Osteocyte (in vitro differentiated cells): ENCODE measurements around the gene TRIM2. TPM values are rescaled to one million over a fixed set of nuclear protein-coding genes. Genes with fewer than 3 reads are reported as not detected.

ENCODE experiments used
- DNase-seq: peaks from one replicate; pipeline ENCODE4 v3.0.0; 2021; ENCODE audit warnings: mixed read lengths; ENCODE audit not compliant: unreplicated experiment; ENCODE audit errors: extremely low spot score
- H3K27ac Mint-ChIP-seq: one replicate; pipeline ENCODE4 v1.8.0; 2021; ENCODE audit warnings: mild to moderate bottlenecking, mixed read lengths; ENCODE audit not compliant: unreplicated experiment
- H3K27me3 Mint-ChIP-seq: one replicate; pipeline ENCODE4 v1.8.0; 2021; ENCODE audit warnings: mixed read lengths; ENCODE audit not compliant: unreplicated experiment
- H3K36me3 Mint-ChIP-seq: one replicate; pipeline ENCODE4 v1.8.0; 2021; ENCODE audit warnings: mixed read lengths; ENCODE audit not compliant: unreplicated experiment
- H3K4me1 Mint-ChIP-seq: one replicate; pipeline ENCODE4 v1.8.0; 2021; ENCODE audit warnings: mixed read lengths; ENCODE audit not compliant: unreplicated experiment
- H3K4me3 Mint-ChIP-seq: one replicate; pipeline ENCODE4 v1.8.0; 2021; ENCODE audit warnings: mild to moderate bottlenecking, moderate library complexity, mixed read lengths; ENCODE audit not compliant: unreplicated experiment
- H3K9me3 Mint-ChIP-seq: one replicate; pipeline ENCODE4 v1.8.0; 2021; ENCODE audit warnings: mixed read lengths; ENCODE audit not compliant: unreplicated experiment
- total RNA-seq: library from RNA; stranded (reverse); gene quantifications from 2 replicates; pipeline ENCODE4 v1.2.1, GENCODE V29; 2021
- TF ChIP-seq, protein P1 (sequence below): fragments of 200-600 bp; sonication (generic); IDR thresholded peaks from 2 replicates; pipeline ENCODE4 v1.5.0; 2021; ENCODE audit warnings: antibody characterized with exemption, mild to moderate bottlenecking, moderate library complexity

The TRIM2 gene
- total RNA-seq, 1 donor from 2014 or later, result 34.0 TPM

- Mint-ChIP-seq H3K27ac (no peak overlapping the region), H3K4me1 (no peaks in the 10 kb centered on the region), H3K4me3 (no peak overlapping the region), H3K27me3 (no peaks in the 10 kb centered on the region), H3K9me3 (peaks cover 3% of the 10 kb centered on the region), H3K36me3 (peaks cover 21% of the 10 kb centered on the region)
- TF ChIP-seq, protein P1, sequence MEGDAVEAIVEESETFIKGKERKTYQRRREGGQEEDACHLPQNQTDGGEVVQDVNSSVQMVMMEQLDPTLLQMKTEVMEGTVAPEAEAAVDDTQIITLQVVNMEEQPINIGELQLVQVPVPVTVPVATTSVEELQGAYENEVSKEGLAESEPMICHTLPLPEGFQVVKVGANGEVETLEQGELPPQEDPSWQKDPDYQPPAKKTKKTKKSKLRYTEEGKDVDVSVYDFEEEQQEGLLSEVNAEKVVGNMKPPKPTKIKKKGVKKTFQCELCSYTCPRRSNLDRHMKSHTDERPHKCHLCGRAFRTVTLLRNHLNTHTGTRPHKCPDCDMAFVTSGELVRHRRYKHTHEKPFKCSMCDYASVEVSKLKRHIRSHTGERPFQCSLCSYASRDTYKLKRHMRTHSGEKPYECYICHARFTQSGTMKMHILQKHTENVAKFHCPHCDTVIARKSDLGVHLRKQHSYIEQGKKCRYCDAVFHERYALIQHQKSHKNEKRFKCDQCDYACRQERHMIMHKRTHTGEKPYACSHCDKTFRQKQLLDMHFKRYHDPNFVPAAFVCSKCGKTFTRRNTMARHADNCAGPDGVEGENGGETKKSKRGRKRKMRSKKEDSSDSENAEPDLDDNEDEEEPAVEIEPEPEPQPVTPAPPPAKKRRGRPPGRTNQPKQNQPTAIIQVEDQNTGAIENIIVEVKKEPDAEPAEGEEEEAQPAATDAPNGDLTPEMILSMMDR, result no peak
- no peak for DNase-seq
Measured at GRCh38 chr4:153283260-153283659, 79.0 kb downstream of the TRIM2 start.

DNA sequence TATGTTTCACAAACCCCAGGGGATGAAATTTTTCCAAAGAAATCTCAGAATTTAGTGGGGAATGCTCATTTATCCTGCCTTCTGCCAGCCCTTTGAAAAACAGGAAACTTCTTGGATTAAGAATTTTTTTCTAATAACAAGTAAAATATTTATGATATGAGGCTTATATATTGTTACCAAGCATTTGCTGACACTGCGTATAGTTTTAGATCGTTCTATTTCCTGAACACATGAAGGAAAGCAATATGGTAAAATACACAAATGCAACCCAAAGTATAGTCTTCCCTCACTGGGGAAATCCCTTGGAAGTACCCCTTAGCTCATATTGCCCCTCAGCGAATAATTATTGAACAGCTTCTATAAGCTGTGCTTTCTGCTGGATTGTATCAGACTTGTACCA, 85.9 kb downstream of the TRIM2 start:
- Mint-ChIP-seq H3K36me3 (peaks cover 28% of the 10 kb centered on the region), H3K27ac (no peak overlapping the region)

DNA sequence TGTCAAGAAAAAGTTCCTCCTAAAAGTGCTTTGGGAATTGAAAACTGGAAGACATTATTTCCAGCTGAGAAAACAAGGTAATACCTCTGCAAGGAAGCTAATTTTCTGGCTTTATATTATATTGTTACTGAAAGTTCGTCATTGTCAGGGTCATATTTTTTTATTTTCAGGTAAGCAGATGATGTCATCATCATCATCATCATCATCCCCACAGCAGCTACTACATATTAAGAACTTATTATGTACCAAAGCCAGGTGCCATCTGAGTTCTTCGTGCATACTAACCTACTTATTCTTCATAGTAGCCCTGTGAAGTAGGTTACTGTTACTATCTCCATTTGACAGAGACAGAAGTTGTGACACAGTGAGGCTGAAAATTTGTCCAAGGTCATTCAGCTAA, 87.3 kb downstream of the TRIM2 start:
- TF ChIP-seq, protein P1, result no peak
- H3K9me3 Mint-ChIP-seq, result peaks cover 7% of the 10 kb centered on the region
- H3K4me1 Mint-ChIP-seq, result peaks cover 7% of the 10 kb centered on the region
- H3K27ac Mint-ChIP-seq, result no peak overlapping the region
- peaks cover 39% of the 10 kb centered on the region for H3K36me3 Mint-ChIP-seq
- DNase-seq, result no peak
- H3K27me3 Mint-ChIP-seq, result no peaks in the 10 kb centered on the region
- no peak overlapping the region for H3K4me3 Mint-ChIP-seq

More for the DNA sequence above, 85.9 kb downstream of the TRIM2 start:
- Mint-ChIP-seq H3K4me3 (no peak overlapping the region), H3K9me3 (peaks cover 10% of the 10 kb centered on the region), H3K4me1 (peaks cover 1% of the 10 kb centered on the region), H3K27me3 (no peaks in the 10 kb centered on the region)
- TF ChIP-seq, protein P1, result no peak
- no peak for DNase-seq

- Mint-ChIP-seq H3K9me3 (peaks cover 7% of the 10 kb centered on the region), H3K27me3 (no peaks in the 10 kb centered on the region), H3K27ac (no peak overlapping the region), H3K4me3 (no peak overlapping the region), H3K36me3 (peaks cover 39% of the 10 kb centered on the region), H3K4me1 (peaks cover 8% of the 10 kb centered on the region)
- no peak for DNase-seq
- TF ChIP-seq, protein P1, result no peak
Measured at GRCh38 chr4:153292897-153293741, 88.9 kb downstream of the TRIM2 start.

DNA sequence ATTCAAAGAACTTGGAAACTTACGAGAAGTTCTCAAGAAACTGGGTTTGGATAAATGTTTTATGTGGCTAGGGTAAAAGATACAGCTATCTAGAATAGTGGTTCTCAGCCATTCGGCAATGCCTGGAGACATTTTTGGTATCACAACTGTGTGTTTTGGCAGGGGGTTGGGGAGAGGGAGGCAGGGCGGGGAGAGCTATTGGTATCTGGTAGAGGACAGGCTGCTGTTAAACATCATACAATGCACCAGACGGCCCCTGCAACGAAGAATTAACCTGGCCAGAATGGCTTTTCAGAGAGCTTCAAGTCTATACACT, 89.5 kb downstream of the TRIM2 start:
- H3K36me3 Mint-ChIP-seq, result peaks cover 39% of the 10 kb centered on the region
- no peak for DNase-seq
- H3K4me3 Mint-ChIP-seq, result no peak overlapping the region
- TF ChIP-seq, protein P1, result no peak
- H3K9me3 Mint-ChIP-seq, result peaks cover 3% of the 10 kb centered on the region
- peaks cover 8% of the 10 kb centered on the region for H3K4me1 Mint-ChIP-seq
- H3K27ac Mint-ChIP-seq, result no peak overlapping the region
- no peaks in the 10 kb centered on the region for H3K27me3 Mint-ChIP-seq
